ACC112 (cell line): Measurements from ENCODE around the gene URB1.
"Not testable (repeated sequence)": the region's sequence is repeated elsewhere in the genome, so short reads cannot be mapped to it uniquely, and the experiment has no call there.

Experiments
- H2AFZ ChIP-seq: fragments of 200-600 bp; sonication (generic); one replicate; pipeline ENCODE4 v1.6.0; 2017; ENCODE audit warnings: antibody characterized with exemption, low read length; ENCODE audit not compliant: unreplicated experiment
- H3K27ac ChIP-seq: fragments of 200-600 bp; sonication (generic); 2 replicates; pipeline ENCODE4 v1.5.1; 2014; ENCODE audit warnings: low read depth, mild to moderate bottlenecking, antibody characterized with exemption, low read length, moderate library complexity
- H3K27me3 ChIP-seq: fragments of 200-600 bp; sonication (generic); 2 replicates; pipeline ENCODE4 v1.6.1; 2014; ENCODE audit warnings: mild to moderate bottlenecking, antibody characterized with exemption, low read length, moderate library complexity, mixed read lengths; ENCODE audit not compliant: insufficient read depth
- H3K36me3 ChIP-seq: fragments of 200-600 bp; sonication (generic); 2 replicates; pipeline ENCODE4 v1.6.1; 2016; ENCODE audit warnings: mild to moderate bottlenecking, antibody characterized with exemption, low read length, moderate library complexity, mixed read lengths; ENCODE audit not compliant: insufficient read depth
- H3K4me1 ChIP-seq: fragments of 200-600 bp; sonication (generic); one replicate; pipeline ENCODE4 v1.6.1; 2016; ENCODE audit warnings: low read length, mixed read lengths; ENCODE audit not compliant: insufficient read depth, unreplicated experiment, control insufficient read depth
- H3K4me3 ChIP-seq: fragments of 200-600 bp; sonication (generic); 2 replicates; pipeline ENCODE4 v1.5.1; 2014; ENCODE audit warnings: mild to moderate bottlenecking, low read depth, low read length
- H3K79me2 ChIP-seq: fragments of 200-600 bp; sonication (generic); one replicate; pipeline ENCODE4 v1.6.0; 2016; ENCODE audit warnings: low read length; ENCODE audit not compliant: control insufficient read depth, unreplicated experiment, insufficient read depth

Gene URB1

GRCh38 chr21:32285476-32285875 lies 107.3 kb downstream of the URB1 start:
- Histone ChIP-seq H3K27ac (no peak overlapping the region), H3K4me1 (no peaks in the 10 kb centered on the region), H2AFZ (no peak overlapping the region), H3K36me3 (no peaks in the 10 kb centered on the region), H3K4me3 (no peak overlapping the region), H3K79me2 (no peaks in the 10 kb centered on the region), H3K27me3 (no peaks in the 10 kb centered on the region)

GRCh38 chr21:32282992-32283391 lies 109.8 kb downstream of the URB1 start:
- Histone ChIP-seq H3K27me3 (no peaks in the 10 kb centered on the region), H3K36me3 (no peaks in the 10 kb centered on the region), H3K27ac (no peak overlapping the region), H3K79me2 (peaks cover 9% of the 10 kb centered on the region), H3K4me3 (no peak overlapping the region), H2AFZ (no peak overlapping the region), H3K4me1 (peaks cover 6% of the 10 kb centered on the region)

- H3K36me3 ChIP-seq: no peaks in the 10 kb centered on the region
- peaks cover 15% of the 10 kb centered on the region for H3K4me1 ChIP-seq
- H3K27me3 ChIP-seq: no peaks in the 10 kb centered on the region
- H3K4me3 ChIP-seq: no peak overlapping the region
- H2AFZ ChIP-seq: no peak overlapping the region
- no peak overlapping the region for H3K27ac ChIP-seq
- peaks cover 18% of the 10 kb centered on the region for H3K79me2 ChIP-seq
These were observed 111.3 kb downstream of the URB1 start for GRCh38 chr21:32281531-32281930.

- Histone ChIP-seq H3K36me3 (no peaks in the 10 kb centered on the region), H3K27me3 (no peaks in the 10 kb centered on the region), H3K4me1 (peaks cover 15% of the 10 kb centered on the region), H3K79me2 (peaks cover 28% of the 10 kb centered on the region), H3K27ac (peak overlapping the region; percentile 3; the same call in 1 of the 2 replicates), H2AFZ (peak overlapping the region; percentile 21), H3K4me3 (peak overlapping the region; percentile 92)
These were observed 113.5 kb downstream of the URB1 start for GRCh38 chr21:32279377-32279680.

- H2AFZ ChIP-seq: peak within 1 kb of the TSS; percentile 59
- peak within 1 kb of the TSS; percentile 92 for H3K4me3 ChIP-seq
- peaks cover 15% of the 10 kb centered on the region for H3K4me1 ChIP-seq
- H3K27ac ChIP-seq: peak within 1 kb of the TSS; percentile 3; the same call in 1 of the 2 replicates
- H3K36me3 ChIP-seq: no peaks in the 10 kb centered on the region
- H3K79me2 ChIP-seq: peaks cover 28% of the 10 kb centered on the region
- no peaks in the 10 kb centered on the region for H3K27me3 ChIP-seq
These were observed 114.1 kb downstream of the URB1 start, which contains the start of gene MIS18A for GRCh38 chr21:32278518-32279376. TSS of gene MIS18A (minus strand) at chr21:32279049. CDS start at chr21:32279014, 35 bp downstream.

GRCh38 chr21:32278103-32278502 lies 114.7 kb downstream of the URB1 start:
- Histone ChIP-seq H3K36me3 (no peaks in the 10 kb centered on the region; the same call in 1 of the 2 replicates), H3K27me3 (no peaks in the 10 kb centered on the region), H3K27ac (no peak overlapping the region), H3K79me2 (peaks cover 28% of the 10 kb centered on the region), H3K4me1 (peaks cover 15% of the 10 kb centered on the region), H3K4me3 (peak overlapping the region; percentile 92), H2AFZ (peak overlapping the region; percentile 59)

- Histone ChIP-seq H3K27me3 (no peaks in the 10 kb centered on the region), H3K79me2 (peaks cover 31% of the 10 kb centered on the region), H3K4me1 (peaks cover 15% of the 10 kb centered on the region), H2AFZ (no peak overlapping the region), H3K36me3 (no peaks in the 10 kb centered on the region; the same call in 1 of the 2 replicates), H3K27ac (no peak overlapping the region), H3K4me3 (no peak overlapping the region)
These were observed 116.1 kb downstream of the URB1 start for GRCh38 chr21:32276671-32277070.

GRCh38 chr21:32270748-32271147 lies 122.1 kb downstream of the URB1 start:
- Histone ChIP-seq H3K27me3 (no peaks in the 10 kb centered on the region), H2AFZ (no peak overlapping the region), H3K36me3 (peaks cover 21% of the 10 kb centered on the region; the same call in 1 of the 2 replicates), H3K27ac (no peak overlapping the region), H3K4me3 (no peak overlapping the region), H3K79me2 (peaks cover 12% of the 10 kb centered on the region), H3K4me1 (no peaks in the 10 kb centered on the region)

GRCh38 chr21:32265321-32265720 lies 127.5 kb downstream of the URB1 start:
- H3K27me3 ChIP-seq, H3K4me3 ChIP-seq, H3K27ac ChIP-seq, H3K4me1 ChIP-seq, H3K79me2 ChIP-seq, H2AFZ ChIP-seq: not testable (repeated sequence)
- H3K36me3 ChIP-seq: peaks cover 21% of the 10 kb centered on the region; the same call in 1 of the 2 replicates

- H3K36me3 ChIP-seq: peaks cover 4% of the 10 kb centered on the region; the same call in 1 of the 2 replicates
- no peak overlapping the region for H2AFZ ChIP-seq
- H3K27ac ChIP-seq: no peak overlapping the region
- H3K27me3 ChIP-seq: no peaks in the 10 kb centered on the region
- no peak overlapping the region for H3K4me3 ChIP-seq
- peaks cover 13% of the 10 kb centered on the region for H3K4me1 ChIP-seq
- H3K79me2 ChIP-seq: no peaks in the 10 kb centered on the region
These were observed 130.9 kb downstream of the URB1 start for GRCh38 chr21:32261929-32262328.
